Esophagus (tissue), 2 donors: ENCODE results near the gene NKX3-2. TPM values are rescaled to one million over a fixed set of nuclear protein-coding genes. Genes with fewer than 3 reads are reported as not detected.
A peak's percentile ranks its signal among the peaks of the same experiment; 100 is the strongest.

Experiments
- H3K27ac ChIP-seq, 2 donors: one replicate each; pipeline ENCODE4 v1.5.1; 2013; ENCODE audit warnings: low read depth in 2 of 2, mild to moderate bottlenecking in 2 of 2, inconsistent platforms in 1 of 2, low read length in 1 of 2, moderate library complexity in 1 of 2
- H3K27me3 ChIP-seq, 2 donors: one replicate each; pipeline ENCODE4 v1.6.1; 2013; ENCODE audit warnings: low read length in 2 of 2, control low read depth in 1 of 2, mild to moderate bottlenecking in 1 of 2; ENCODE audit not compliant: insufficient read depth in 2 of 2, control insufficient read depth in 1 of 2
- H3K36me3 ChIP-seq, 2 donors: one replicate each; pipeline ENCODE4 v1.6.1; 2013; ENCODE audit warnings: low read length in 1 of 2; ENCODE audit not compliant: control insufficient read depth in 2 of 2, insufficient read depth in 2 of 2
- H3K4me1 ChIP-seq, 2 donors: one replicate each; pipeline ENCODE4 v1.6.1; 2013; ENCODE audit warnings: low read length in 1 of 2; ENCODE audit not compliant: control insufficient read depth in 2 of 2, insufficient read depth in 2 of 2
- H3K4me3 ChIP-seq, 2 donors: one replicate each; pipeline ENCODE4 v1.5.1; 2013; ENCODE audit warnings: low read length in 2 of 2, mild to moderate bottlenecking in 2 of 2, low read depth in 1 of 2, moderate library complexity in 1 of 2
- H3K9me3 ChIP-seq, 2 donors: one replicate each; pipeline ENCODE4 v1.6.1; 2013; ENCODE audit warnings: mild to moderate bottlenecking in 2 of 2, low read depth in 1 of 2, low read length in 1 of 2, moderate library complexity in 1 of 2; ENCODE audit not compliant: control insufficient read depth in 2 of 2, insufficient read depth in 1 of 2
- WGBS, 2 donors: extraction: QIAGEN DNeasy Blood & Tissue Kit; methylation state at CpG; one replicate each; pipeline ENCODE4 v1.1.7; 2013; 5-methylcytosine and 5-hydroxymethylcytosine counted together
- polyA plus RNA-seq, 2 donors: library from polyadenylated mRNA; stranded (reverse); fragments of 200-250 nt; gene quantifications; one replicate each; pipeline ENCODE4 v1.2.3, GENCODE V29; 2013
- donor health status: healthy with polysubstance abuse.
- donor health status: Bipolar disorder and iron deficiency.

NKX3-2 gene
- polyA plus RNA-seq, 2 donors: 0.04 to 0.63 TPM

DNA sequence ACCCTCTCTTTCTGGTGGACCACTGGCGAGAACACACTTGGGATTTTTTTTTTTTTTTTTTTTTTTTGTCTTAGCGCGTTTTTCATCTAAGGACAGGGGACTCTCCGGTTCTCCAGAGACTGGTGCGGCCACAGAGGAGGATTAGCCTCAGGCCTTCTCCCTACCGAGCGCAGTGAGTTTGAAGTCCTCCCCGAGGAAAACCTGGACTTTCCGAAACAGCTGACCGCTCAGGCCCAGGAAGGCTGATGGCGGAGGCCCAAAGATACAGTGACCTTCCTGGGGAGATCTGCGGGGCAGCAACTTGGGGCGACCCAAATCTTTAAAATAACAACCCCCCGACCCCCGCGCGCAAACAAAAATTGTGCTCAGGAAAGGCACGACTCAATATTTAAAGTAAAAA is 9.2 kb downstream of the NKX3-2 start:
- no peak overlapping the region for H3K4me3 ChIP-seq
- WGBS, 2 donors: 13 to 15% methylated on average over 18 of the region's 18 CpGs
- H3K9me3 ChIP-seq: peaks cover 6 to 10% of the 10 kb centered on the region in 2 donors
- peaks cover 0 to 8% of the 10 kb centered on the region in 2 donors for H3K4me1 ChIP-seq
- H3K36me3 ChIP-seq: no peaks in the 10 kb centered on the region
- no peak overlapping the region for H3K27ac ChIP-seq
- peaks cover 19 to 46% of the 10 kb centered on the region in 2 donors for H3K27me3 ChIP-seq

DNA sequence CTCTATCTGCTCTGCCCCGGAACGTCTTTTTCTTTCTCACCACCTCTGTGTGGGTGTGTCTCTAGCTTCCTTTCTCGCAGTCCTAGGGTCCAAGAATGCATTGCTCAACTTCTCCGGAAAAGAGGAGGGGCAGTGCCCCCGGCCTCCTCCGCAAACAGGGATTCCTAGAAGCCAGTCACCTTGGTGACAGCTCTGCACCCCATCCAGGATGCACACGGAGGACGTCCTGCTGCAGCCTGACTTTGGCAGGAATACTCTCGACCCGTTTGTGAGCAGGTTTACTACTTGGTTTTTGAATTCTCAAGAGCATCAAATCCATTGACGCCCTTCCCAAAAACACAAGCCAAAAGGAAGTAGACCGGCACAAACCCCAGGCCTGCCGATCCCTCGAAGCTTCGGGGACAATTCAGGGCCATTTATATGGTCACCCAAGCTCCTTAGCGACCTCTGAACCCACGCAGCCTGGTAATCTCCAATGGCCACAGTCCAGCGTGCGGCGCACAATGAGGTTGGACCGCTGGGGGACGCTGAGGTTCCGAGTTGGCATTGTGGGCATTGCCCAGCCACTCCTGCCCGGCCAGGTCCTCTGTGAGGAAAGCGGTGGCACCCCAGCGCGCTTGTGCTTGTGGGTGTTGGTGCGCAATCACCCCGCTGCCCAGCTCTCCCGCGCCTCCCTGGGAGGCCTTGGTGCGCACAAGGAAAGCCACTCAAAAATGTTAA is 9.8 kb downstream of the NKX3-2 start:
- Histone ChIP-seq H3K4me3 (no peak overlapping the region), H3K27me3 (peaks cover 19 to 43% of the 10 kb centered on the region in 2 donors), H3K4me1 (peaks cover 0 to 10% of the 10 kb centered on the region in 2 donors), H3K27ac (no peak overlapping the region), H3K9me3 (peaks cover 6 to 10% of the 10 kb centered on the region in 2 donors), H3K36me3 (no peaks in the 10 kb centered on the region)
- 7 to 12% methylated on average over 32 of the region's 32 CpGs for WGBS, 2 donors

DNA sequence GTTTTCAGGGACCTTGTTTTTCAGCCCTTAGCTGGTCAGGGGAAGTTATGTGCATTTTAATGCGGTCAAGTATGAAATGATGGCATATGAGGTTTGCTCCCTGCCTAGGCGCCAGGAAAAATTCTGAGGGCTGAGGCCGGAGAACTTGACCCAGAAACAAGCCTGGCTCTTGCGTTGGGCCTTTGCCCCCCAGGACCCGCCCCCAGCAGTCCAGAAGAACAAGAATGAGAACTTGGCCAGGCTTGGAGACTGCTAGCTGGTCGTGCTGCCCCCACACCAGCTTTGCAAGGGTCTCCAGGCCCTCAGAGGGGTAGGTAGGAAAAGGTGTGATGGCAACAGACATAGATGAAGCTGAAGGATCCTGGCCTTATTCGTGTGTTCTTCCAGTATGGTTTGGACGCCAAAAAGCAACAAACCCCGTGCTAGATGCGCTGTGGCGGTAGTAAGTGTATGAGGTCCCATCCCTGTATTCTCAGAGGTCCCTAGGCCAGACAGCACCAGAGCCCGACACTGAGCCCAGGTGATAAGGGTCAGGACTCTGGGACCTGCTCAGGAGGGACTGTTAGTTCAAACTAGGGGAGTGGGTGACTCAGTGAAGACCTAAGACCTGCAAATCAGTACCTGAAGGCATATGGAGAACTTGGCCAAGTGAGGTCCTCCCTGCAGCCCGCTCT is 10.5 kb downstream of the NKX3-2 start:
- 12 to 32% methylated on average over 13 of the region's 13 CpGs for WGBS, 2 donors
- H3K27ac ChIP-seq: no peak overlapping the region
- peaks cover 0 to 13% of the 10 kb centered on the region in 2 donors for H3K4me1 ChIP-seq
- H3K36me3 ChIP-seq: no peaks in the 10 kb centered on the region
- peaks cover 19 to 45% of the 10 kb centered on the region in 2 donors for H3K27me3 ChIP-seq
- no peak overlapping the region for H3K4me3 ChIP-seq
- H3K9me3 ChIP-seq: peaks cover 6 to 11% of the 10 kb centered on the region in 2 donors

DNA sequence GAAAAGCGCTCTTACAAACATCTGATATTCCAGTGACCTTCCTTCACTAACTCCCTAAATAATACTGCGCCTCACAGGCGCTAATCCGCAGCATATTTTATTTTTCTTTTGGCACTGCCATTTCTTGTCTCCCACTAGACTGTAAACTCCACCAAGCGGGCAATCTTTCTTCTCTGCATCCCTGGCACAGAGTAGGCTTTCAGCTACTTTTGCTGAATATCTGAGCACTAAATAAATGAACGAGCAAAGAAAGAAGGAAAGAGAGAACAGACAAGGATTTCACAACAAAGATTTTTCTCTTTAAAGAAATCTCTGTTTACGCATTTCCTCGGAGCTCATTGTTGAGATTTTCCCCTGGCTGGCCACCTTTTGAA is 12.7 kb downstream of the NKX3-2 start:
- WGBS, 2 donors: 31 to 45% methylated on average over 8 of the region's 8 CpGs
- peaks cover 11 to 37% of the 10 kb centered on the region in 2 donors for H3K27me3 ChIP-seq
- H3K4me1 ChIP-seq: peaks cover 5 to 14% of the 10 kb centered on the region in 2 donors
- H3K4me3 ChIP-seq: no peak overlapping the region
- no peak overlapping the region for H3K27ac ChIP-seq
- peaks cover 4 to 7% of the 10 kb centered on the region in 2 donors for H3K9me3 ChIP-seq
- no peaks in the 10 kb centered on the region for H3K36me3 ChIP-seq

DNA sequence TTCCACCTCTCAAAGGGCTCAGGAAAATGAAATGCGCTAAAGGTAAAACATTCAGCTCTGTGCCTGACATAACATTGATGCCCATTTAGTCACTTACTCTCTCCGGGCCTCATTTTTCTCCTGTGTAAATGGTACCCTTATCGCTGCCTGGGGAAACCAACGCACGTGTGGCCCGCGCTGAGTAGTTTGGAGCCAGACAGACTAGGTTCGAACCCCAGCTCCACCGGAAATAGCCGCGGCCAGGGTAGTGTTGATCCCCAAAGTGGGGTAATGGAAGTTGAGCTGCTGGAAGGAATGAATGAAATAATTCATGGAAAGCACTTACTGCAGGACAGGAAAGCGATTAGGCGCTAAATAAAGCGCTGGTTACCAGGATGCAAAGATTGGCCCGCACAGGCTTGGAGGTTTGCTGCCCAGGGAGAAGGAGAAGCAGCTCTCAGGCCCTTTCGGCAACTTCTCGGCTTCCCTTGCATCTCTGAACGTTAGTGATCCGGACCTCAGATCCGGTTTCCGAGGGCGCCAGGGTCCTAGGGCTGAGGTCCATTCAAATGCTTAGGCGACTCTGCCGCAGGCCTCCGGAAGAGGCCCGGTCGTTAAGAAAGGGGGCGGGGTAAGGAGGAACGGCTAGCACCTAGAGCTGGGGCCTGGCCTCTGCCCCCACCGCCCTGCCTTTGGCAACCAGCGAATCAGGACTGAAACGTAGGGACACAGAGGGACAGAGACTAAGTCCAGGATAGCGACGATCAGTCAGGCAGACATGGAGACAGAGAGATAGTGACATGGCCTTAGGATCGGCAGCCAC is 13.3 kb downstream of the NKX3-2 start:
- WGBS, 2 donors: 9 to 28% methylated on average over 35 of the region's 35 CpGs
- Histone ChIP-seq H3K27ac (no peak overlapping the region), H3K4me1 (peaks cover 5 to 12% of the 10 kb centered on the region in 2 donors), H3K36me3 (no peaks in the 10 kb centered on the region), H3K9me3 (peaks cover 4% of the 10 kb centered on the region in 2 donors), H3K4me3 (no peak overlapping the region), H3K27me3 (peaks cover 10 to 37% of the 10 kb centered on the region in 2 donors)

DNA sequence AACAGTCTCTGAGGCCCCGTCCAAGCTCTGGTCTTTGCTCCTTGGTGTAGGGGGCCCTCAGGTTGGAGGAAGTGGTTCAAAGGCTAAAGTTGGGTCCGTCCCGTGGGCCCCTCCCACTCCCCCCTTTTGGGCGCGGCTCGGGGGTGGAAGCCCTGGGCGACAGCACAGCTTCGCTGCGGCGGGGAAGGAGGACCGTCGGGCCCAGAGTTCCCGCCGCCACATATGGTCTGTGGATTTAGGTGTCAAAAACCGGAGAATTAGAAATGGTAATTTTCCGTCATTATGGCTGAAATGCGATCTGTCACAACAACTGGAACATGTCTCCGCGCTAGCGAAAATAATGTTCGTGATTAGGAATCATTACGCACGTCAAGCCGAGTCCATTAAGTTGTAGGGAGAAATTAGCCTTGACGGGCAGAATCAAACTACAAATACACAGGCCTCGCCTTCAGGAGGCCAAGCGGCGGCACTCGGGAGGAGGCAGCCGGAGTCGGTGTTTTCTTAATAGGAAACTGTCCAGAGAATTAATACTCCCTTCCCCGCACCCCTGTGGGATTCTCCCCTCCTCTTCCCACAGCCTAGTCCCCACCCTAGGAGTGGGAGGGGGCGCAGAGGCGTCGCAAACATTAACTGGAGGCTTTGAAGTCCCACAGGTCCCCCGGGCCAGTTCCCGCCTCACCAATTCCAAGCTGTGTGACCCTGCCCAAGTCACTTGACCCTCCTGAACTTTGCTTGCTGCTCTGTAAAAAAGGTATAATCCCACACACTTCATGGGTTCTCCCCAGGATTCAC is 15.0 kb downstream of the NKX3-2 start:
- 13 to 26% methylated on average over 37 of the region's 37 CpGs for WGBS, 2 donors
- H3K27me3 ChIP-seq: peaks cover 3 to 39% of the 10 kb centered on the region in 2 donors
- H3K27ac ChIP-seq: no peak overlapping the region
- no peaks in the 10 kb centered on the region for H3K36me3 ChIP-seq
- H3K4me3 ChIP-seq: peak overlapping the region in 1 of 2 donors; percentile 16
- H3K4me1 ChIP-seq: peaks cover 5 to 12% of the 10 kb centered on the region in 2 donors
- H3K9me3 ChIP-seq: peaks cover 9 to 11% of the 10 kb centered on the region in 2 donors

DNA sequence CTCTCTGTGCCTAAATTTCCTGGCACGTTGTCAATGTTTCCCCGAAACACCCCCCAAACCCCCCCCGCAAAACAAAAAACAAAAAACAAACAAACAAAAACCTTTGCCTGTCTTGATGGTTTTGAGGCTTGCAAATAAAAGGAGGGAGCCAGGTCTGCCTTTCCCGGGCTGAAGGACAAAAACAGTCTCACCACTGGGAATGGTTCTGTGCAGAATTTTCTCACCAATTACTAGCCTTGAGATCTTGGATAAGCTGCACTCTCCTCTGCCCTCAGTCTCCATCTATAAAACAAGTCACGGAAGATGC is 15.5 kb downstream of the NKX3-2 start:
- H3K27ac ChIP-seq: no peak overlapping the region
- peak overlapping the region in 1 of 2 donors; percentile 16 for H3K4me3 ChIP-seq
- no peaks in the 10 kb centered on the region for H3K36me3 ChIP-seq
- H3K4me1 ChIP-seq: peaks cover 5 to 12% of the 10 kb centered on the region in 2 donors
- peaks cover 15% of the 10 kb centered on the region in 2 donors for H3K9me3 ChIP-seq
- peaks cover 8 to 40% of the 10 kb centered on the region in 2 donors for H3K27me3 ChIP-seq
- WGBS, 2 donors: 5 to 10% methylated on average over 5 of the region's 5 CpGs

DNA sequence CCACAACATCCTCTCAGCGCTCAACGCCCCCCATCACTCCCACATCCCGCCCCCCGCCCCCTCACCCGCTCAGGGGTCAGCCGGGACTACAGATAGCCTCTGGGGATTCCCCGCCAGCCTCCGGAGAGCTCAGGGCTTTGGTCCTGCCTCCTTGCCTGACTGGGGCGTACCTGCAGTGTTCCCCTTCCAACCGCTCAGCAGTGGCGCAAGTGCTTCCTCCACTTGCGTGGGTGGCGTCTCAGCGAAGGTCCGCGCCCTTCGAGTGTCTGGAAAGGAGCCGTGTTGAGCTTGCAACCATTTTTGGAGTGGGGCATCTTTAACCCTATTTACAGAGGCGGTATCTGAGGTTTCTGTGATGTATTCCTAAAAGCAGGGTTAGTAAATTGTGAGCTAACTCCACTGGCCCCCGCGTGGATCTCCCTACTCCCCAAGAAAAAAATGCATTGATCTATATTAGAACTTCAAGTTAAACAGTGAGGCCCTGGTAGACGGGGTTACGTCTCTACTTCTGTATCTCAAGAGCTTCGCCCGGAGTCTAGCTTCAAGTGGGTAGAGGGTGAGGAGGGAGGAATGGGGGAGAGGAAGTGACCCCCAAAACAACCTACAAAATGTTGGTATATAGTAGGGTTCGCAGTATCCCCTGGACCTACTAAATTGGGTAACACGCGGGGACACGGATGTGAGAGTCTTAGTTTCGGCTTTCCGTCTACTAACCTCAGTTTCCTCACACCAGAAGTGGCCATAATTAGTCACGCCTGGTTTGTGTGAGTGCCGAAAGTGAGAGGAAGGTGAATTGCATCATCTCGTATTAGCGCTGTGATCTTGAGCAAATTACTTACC is 16.1 kb downstream of the NKX3-2 start:
- 6% methylated on average over 35 of the region's 35 CpGs for WGBS, 2 donors
- peak overlapping the region in 1 of 2 donors; percentile 16 for H3K4me3 ChIP-seq
- H3K27me3 ChIP-seq: peaks cover 14 to 42% of the 10 kb centered on the region in 2 donors
- H3K9me3 ChIP-seq: peaks cover 17 to 18% of the 10 kb centered on the region in 2 donors
- peaks cover 5 to 12% of the 10 kb centered on the region in 2 donors for H3K4me1 ChIP-seq
- H3K27ac ChIP-seq: no peak overlapping the region
- no peaks in the 10 kb centered on the region for H3K36me3 ChIP-seq
